H9 (cell line): ENCODE results near the gene AHSG. TPM values are rescaled to one million over a fixed set of nuclear protein-coding genes. Genes with fewer than 3 reads are reported as not detected.

Source experiments
- DNase-seq: peaks from one replicate; pipeline ENCODE4 v3.0.0-alpha.2; 2017
- H2AFZ ChIP-seq: one replicate; pipeline ENCODE4 v1.6.1; 2013; ENCODE audit warnings: mild to moderate bottlenecking, low read length, control low read depth, moderate library complexity
- H2AK5ac ChIP-seq: 2 replicates; pipeline ENCODE4 v1.6.1; 2013; ENCODE audit warnings: low read length, control low read depth, mixed read lengths; ENCODE audit not compliant: insufficient read length
- H2BK120ac ChIP-seq: one replicate; pipeline ENCODE4 v1.6.1; 2013; ENCODE audit warnings: low read depth, mild to moderate bottlenecking, low read length, control low read depth, inconsistent platforms; ENCODE audit not compliant: poor library complexity, severe bottlenecking
- H2BK12ac ChIP-seq: 2 replicates; pipeline ENCODE4 v1.6.1; 2013; ENCODE audit warnings: low read length, control low read depth, mixed read lengths, low read depth; ENCODE audit not compliant: insufficient read length
- H2BK15ac ChIP-seq: 2 replicates; pipeline ENCODE4 v1.6.1; 2013; ENCODE audit warnings: low read depth, low read length, control low read depth
- H2BK20ac ChIP-seq: one replicate; pipeline ENCODE4 v1.6.1; 2013; ENCODE audit warnings: low read depth, mild to moderate bottlenecking, low read length, control low read depth, inconsistent platforms; ENCODE audit not compliant: poor library complexity, severe bottlenecking
- H2BK5ac ChIP-seq: 2 replicates; pipeline ENCODE4 v1.6.1; 2013; ENCODE audit warnings: low read length, control low read depth, mixed read lengths; ENCODE audit not compliant: insufficient read length
- H3K14ac ChIP-seq: 2 replicates; pipeline ENCODE4 v1.6.1; 2013; ENCODE audit warnings: low read length, control low read depth; ENCODE audit not compliant: insufficient read depth
- H3K18ac ChIP-seq: 2 replicates; pipeline ENCODE4 v1.6.1; 2013; ENCODE audit warnings: low read depth, mild to moderate bottlenecking, mixed read lengths, low read length, control low read depth; ENCODE audit not compliant: insufficient read length
- H3K23ac ChIP-seq: 2 replicates; pipeline ENCODE4 v1.6.1; 2013; ENCODE audit warnings: low read length, control low read depth, mixed read lengths, low read depth; ENCODE audit not compliant: insufficient read length
- H3K23me2 ChIP-seq: 2 replicates; pipeline ENCODE4 v1.6.1; 2013; ENCODE audit warnings: low read depth, mild to moderate bottlenecking, mixed read lengths, low read length, control low read depth; ENCODE audit not compliant: insufficient read length, poor library complexity, severe bottlenecking
- H3K27ac ChIP-seq: 2 replicates; pipeline ENCODE4 v1.5.1; 2013; ENCODE audit warnings: low read length, control low read depth, mixed read lengths, low read depth; ENCODE audit not compliant: insufficient read length
- H3K27me3 ChIP-seq: 2 replicates; pipeline ENCODE4 v1.6.1; 2013; ENCODE audit warnings: low read length, control low read depth, inconsistent platforms; ENCODE audit not compliant: insufficient read depth
- H3K4ac ChIP-seq: 2 replicates; pipeline ENCODE4 v1.6.1; 2013; ENCODE audit warnings: low read depth, mild to moderate bottlenecking, control low read depth, inconsistent platforms, low read length, moderate library complexity
- H3K4me1 ChIP-seq: 2 replicates; pipeline ENCODE4 v1.6.1; 2013; ENCODE audit warnings: low read length, control low read depth, inconsistent platforms; ENCODE audit not compliant: insufficient read depth
- H3K4me2 ChIP-seq: 2 replicates; pipeline ENCODE4 v1.6.1; 2013; ENCODE audit warnings: low read length, control low read depth, mixed read lengths; ENCODE audit not compliant: insufficient read length, insufficient read depth
- H3K56ac ChIP-seq: 2 replicates; pipeline ENCODE4 v1.6.1; 2013; ENCODE audit warnings: low read depth, mild to moderate bottlenecking, mixed read lengths, low read length, control low read depth; ENCODE audit not compliant: insufficient read length
- H3K79me1 ChIP-seq: 2 replicates; pipeline ENCODE4 v1.6.1; 2013; ENCODE audit warnings: low read depth, mild to moderate bottlenecking, moderate library complexity, low read length, control low read depth, inconsistent platforms; ENCODE audit not compliant: insufficient read depth, poor library complexity, severe bottlenecking
- H3K79me2 ChIP-seq: 2 replicates; pipeline ENCODE4 v1.6.1; 2013; ENCODE audit warnings: low read length, control low read depth, inconsistent platforms; ENCODE audit not compliant: insufficient read depth
- H3K9ac ChIP-seq: 2 replicates; pipeline ENCODE4 v1.6.1; 2013; ENCODE audit warnings: low read length, control low read depth, mixed read lengths; ENCODE audit not compliant: insufficient read length; ENCODE audit errors: extremely low read depth
- H3K9me3 ChIP-seq: one replicate; pipeline ENCODE4 v1.6.1; 2013; ENCODE audit warnings: low read depth, low read length, inconsistent platforms; ENCODE audit not compliant: control insufficient read depth
- H3T11ph ChIP-seq: one replicate; pipeline ENCODE4 v1.6.1; 2013; ENCODE audit warnings: mild to moderate bottlenecking, low read length, control low read depth, inconsistent platforms
- H4K20me1 ChIP-seq: one replicate; pipeline ENCODE4 v1.6.1; 2013; ENCODE audit not compliant: control insufficient read depth, insufficient read length, insufficient read depth
- H4K5ac ChIP-seq: 2 replicates; pipeline ENCODE4 v1.6.1; 2013; ENCODE audit warnings: low read depth, mild to moderate bottlenecking, mixed read lengths, low read length, control low read depth; ENCODE audit not compliant: insufficient read length
- H4K8ac ChIP-seq: replicated peaks from 2 replicates; pipeline ENCODE4 v1.6.1; 2013; ENCODE audit warnings: low read length, control low read depth, mixed read lengths, low read depth; ENCODE audit not compliant: insufficient read length
- H4K91ac ChIP-seq: 2 replicates; pipeline ENCODE4 v1.6.1; 2013; ENCODE audit warnings: low read depth, mild to moderate bottlenecking, moderate library complexity, mixed read lengths, low read length, control low read depth; ENCODE audit not compliant: insufficient read length
- H3K27ac Mint-ChIP-seq, 3 experiments: 2 replicates in 2 of 3; 3 replicates in 1 of 3; pipeline ENCODE4 v1.8.0; 2020 to 2021; ENCODE audit warnings: mixed read lengths in 3 of 3, mild to moderate bottlenecking in 1 of 3, moderate library complexity in 1 of 3
- H3K27me3 Mint-ChIP-seq: 2 replicates; pipeline ENCODE4 v1.8.0; 2021; ENCODE audit warnings: low read depth, mild to moderate bottlenecking, moderate library complexity, mixed read lengths
- H3K36me3 Mint-ChIP-seq, 3 experiments: 2 replicates in 2 of 3; 3 replicates in 1 of 3; pipeline ENCODE4 v1.8.0; 2020 to 2021; ENCODE audit warnings: low read depth in 3 of 3, mixed read lengths in 3 of 3; ENCODE audit not compliant: insufficient read depth in 1 of 3
- H3K4me1 Mint-ChIP-seq, 2 experiments: 2 replicates each; pipeline ENCODE4 v1.8.0; 2020; ENCODE audit warnings: mixed read lengths in 2 of 2
- H3K4me3 Mint-ChIP-seq, 2 experiments: 2 replicates in 1 of 2; 3 replicates in 1 of 2; pipeline ENCODE4 v1.8.0; 2020 to 2021; ENCODE audit warnings: mild to moderate bottlenecking in 2 of 2, mixed read lengths in 2 of 2, moderate library complexity in 1 of 2
- H3K9me3 Mint-ChIP-seq, 2 experiments: 2 replicates in 1 of 2; 3 replicates in 1 of 2; pipeline ENCODE4 v1.8.0; 2020; ENCODE audit warnings: mild to moderate bottlenecking in 2 of 2, mixed read lengths in 2 of 2, moderate library complexity in 1 of 2
- WGBS: extraction: QIAGEN DNeasy Blood & Tissue Kit; methylation state at CpG from one replicate; pipeline ENCODE4 v1.1.7; 2013; ENCODE audit warnings: missing lambda C conversion rate, low lambda C conversion rate, mixed read lengths; ENCODE audit not compliant: insufficient read length; ENCODE audit errors: extremely low coverage; 5-methylcytosine and 5-hydroxymethylcytosine counted together
- total RNA-seq: library from RNA; stranded (reverse); gene quantifications from 2 replicates; pipeline ENCODE4 v1.2.1, GENCODE V29; 2021
- TF ChIP-seq, protein P1 (sequence below): fragments of 200-600 bp; sonication (generic); conservative IDR thresholded peaks from 3 replicates; pipeline ENCODE4 v1.8.0; 2021; ENCODE audit warnings: antibody characterized with exemption, mild to moderate bottlenecking

The AHSG gene
- total RNA-seq, 1 experiment from 2014 or later = not detected

DNA sequence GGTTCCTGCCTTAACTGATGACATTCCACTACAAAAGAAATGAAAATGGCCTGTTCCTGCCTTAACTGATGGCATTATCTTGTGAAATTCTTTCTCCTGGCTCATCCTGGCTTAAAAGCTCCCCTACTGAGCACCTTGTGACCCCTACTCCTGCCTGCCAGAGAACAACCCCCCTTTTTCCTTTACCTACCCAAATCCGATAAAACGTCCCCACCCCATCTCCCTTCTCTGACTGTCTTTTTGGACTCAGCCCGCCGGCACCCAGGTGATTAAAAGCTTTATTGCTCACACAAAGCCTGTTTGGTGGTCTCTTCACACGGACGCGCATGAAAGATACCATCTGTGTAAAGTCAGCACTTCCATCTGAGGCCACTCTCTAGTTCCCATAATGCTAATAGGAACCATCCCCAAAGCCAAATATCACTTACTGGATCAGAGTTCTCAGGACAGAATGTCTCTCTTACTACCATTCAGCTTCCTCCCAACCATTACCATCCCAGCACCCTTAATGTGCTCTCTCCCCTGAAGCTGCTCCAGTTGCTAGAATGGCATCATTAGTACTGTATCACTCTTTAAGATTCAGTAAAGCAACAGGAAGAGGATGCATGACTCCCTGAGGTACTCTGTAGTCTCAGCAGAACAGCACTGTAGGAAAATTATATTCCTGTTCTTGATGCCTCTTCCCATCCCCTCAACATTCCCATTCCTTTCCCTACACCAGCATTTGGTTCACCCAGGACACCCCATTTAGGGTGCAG is 50.7 kb downstream of the AHSG start:
- Histone ChIP-seq H3K27ac (peak overlapping the region; percentile 96), H3K27me3 (no peaks in the 10 kb centered on the region)

More for the DNA sequence above, 50.7 kb downstream of the AHSG start:
- Histone ChIP-seq H4K91ac (no peak overlapping the region), H3K18ac (no peak overlapping the region), H2BK12ac (no peak overlapping the region), H2AFZ (no peak overlapping the region), H3K79me1 (no peaks in the 10 kb centered on the region), H2AK5ac (no peak overlapping the region), H3T11ph (no peak overlapping the region), H2BK5ac (peak overlapping the region; percentile 31), H3K9ac (no peak overlapping the region), H3K79me2 (no peaks in the 10 kb centered on the region), H2BK20ac (no peak overlapping the region), H4K5ac (no peak overlapping the region), H2BK120ac (no peak overlapping the region), H3K23me2 (no peaks in the 10 kb centered on the region), H3K4me1 (peaks cover 15% of the 10 kb centered on the region), H3K56ac (peak overlapping the region; percentile 78), H3K4me2 (peak overlapping the region; percentile 38), H4K8ac (no peak overlapping the region), H3K14ac (peak overlapping the region; percentile 12; the same call in 1 of the 2 replicates), H3K4ac (no peak overlapping the region), H3K23ac (no peak overlapping the region), H2BK15ac (no peak overlapping the region), H3K9me3 (no peaks in the 10 kb centered on the region), H4K20me1 (no peaks in the 10 kb centered on the region)
- Mint-ChIP-seq H3K9me3 (peaks cover 12 to 13% of the 10 kb centered on the region in 2 experiments), H3K4me1 (peaks cover 41 to 52% of the 10 kb centered on the region in 2 experiments), H3K27ac (peak overlapping the region; percentile 44 to 94 (median 58); a peak in 6 of 7 replicates), H3K36me3 (peaks cover 5 to 16% (median 9%) of the 10 kb centered on the region in 3 experiments; a peak in 6 of 7 replicates), H3K4me3 (peak overlapping the region in 1 of 2 experiments; percentile 47; a peak in 4 of 5 replicates), H3K27me3 (peaks cover 5% of the 10 kb centered on the region)
- no CpG with 5 or more reads among the region's 7 CpGs for WGBS
- peak; percentile 32 for DNase-seq
- TF ChIP-seq, protein P1, sequence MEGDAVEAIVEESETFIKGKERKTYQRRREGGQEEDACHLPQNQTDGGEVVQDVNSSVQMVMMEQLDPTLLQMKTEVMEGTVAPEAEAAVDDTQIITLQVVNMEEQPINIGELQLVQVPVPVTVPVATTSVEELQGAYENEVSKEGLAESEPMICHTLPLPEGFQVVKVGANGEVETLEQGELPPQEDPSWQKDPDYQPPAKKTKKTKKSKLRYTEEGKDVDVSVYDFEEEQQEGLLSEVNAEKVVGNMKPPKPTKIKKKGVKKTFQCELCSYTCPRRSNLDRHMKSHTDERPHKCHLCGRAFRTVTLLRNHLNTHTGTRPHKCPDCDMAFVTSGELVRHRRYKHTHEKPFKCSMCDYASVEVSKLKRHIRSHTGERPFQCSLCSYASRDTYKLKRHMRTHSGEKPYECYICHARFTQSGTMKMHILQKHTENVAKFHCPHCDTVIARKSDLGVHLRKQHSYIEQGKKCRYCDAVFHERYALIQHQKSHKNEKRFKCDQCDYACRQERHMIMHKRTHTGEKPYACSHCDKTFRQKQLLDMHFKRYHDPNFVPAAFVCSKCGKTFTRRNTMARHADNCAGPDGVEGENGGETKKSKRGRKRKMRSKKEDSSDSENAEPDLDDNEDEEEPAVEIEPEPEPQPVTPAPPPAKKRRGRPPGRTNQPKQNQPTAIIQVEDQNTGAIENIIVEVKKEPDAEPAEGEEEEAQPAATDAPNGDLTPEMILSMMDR = no peak
